Right lobe of liver (tissue), 4 donors: ENCODE results near the gene ABHD1.

Source experiments
- CTCF ChIP-seq, 4 donors: fragments of 200-600 bp in 3 of 4; fragments of 450-650 bp in 1 of 4; IDR thresholded peaks; one replicate each; pipeline versions ENCODE4 v1.5.1 to v1.8.0; 2016 to 2022; ENCODE audit warnings: antibody characterized with exemption in 4 of 4, mild to moderate bottlenecking in 2 of 4
- POLR2A ChIP-seq: fragments of 450-650 bp; IDR thresholded peaks from one replicate; pipeline ENCODE4 v1.6.1; 2017; ENCODE audit warnings: antibody characterized with exemption, mild to moderate bottlenecking
- donor health status: DM: no; HTN: no; CAD: no.
- donor health status: DM: no; HTN: no; CAD: no.
- donor health status: DM: no; HTN: yes; CAD: no.

GRCh38 chr2:27150639-27151230 lies 27.1 kb downstream of the ABHD1 start:
- TF ChIP-seq CTCF (IDR thresholded peaks at IDR 0.05) (no peak), POLR2A (no peak)
